Measurements from ENCODE around the gene POLN.

Gene POLN

GRCh38 chr4:2042947-2043395 is 198.9 kb downstream of the POLN start:
- H3K79me2 ChIP-seq (ENCODE audit: insufficient read depth, low read length) = no peaks in the 10 kb centered on the region
- no peaks in the 10 kb centered on the region for H3K9me2 ChIP-seq (ENCODE audit: low read depth, low read length)
- no peaks in the 10 kb centered on the region for H3K36me3 ChIP-seq (ENCODE audit: insufficient read depth, low read length)
- TF ChIP-seq CTCF (IDR thresholded peaks at IDR 0.05; ENCODE audit: low read length) (no peak), EZH2 (IDR thresholded peaks at IDR 0.05; ENCODE audit: borderline replicate concordance, low read length) (no peak)
- no peaks in the 10 kb centered on the region for H3K27me3 ChIP-seq (ENCODE audit: insufficient read depth, low read length)
- no peaks in the 10 kb centered on the region for H3K9me3 ChIP-seq (ENCODE audit: low read length)
- no peak overlapping the region for H2AFZ ChIP-seq (ENCODE audit: low read length)
- H3K4me2 ChIP-seq (ENCODE audit: low read length) = no peak overlapping the region
- no peaks in the 10 kb centered on the region for H3F3A ChIP-seq (ENCODE audit: insufficient read depth, low read length)
- no peak overlapping the region for H3K27ac ChIP-seq (ENCODE audit: low read depth, low read length, poor library complexity, severe bottlenecking)
- no peaks in the 10 kb centered on the region for H3K4me1 ChIP-seq (ENCODE audit: insufficient read depth, low read length, severe bottlenecking)
- no peak overlapping the region for H3K4me3 ChIP-seq (ENCODE audit: low read depth, low read length, poor library complexity, severe bottlenecking)
- no peak overlapping the region for H3K9ac ChIP-seq (ENCODE audit: low read length)
- no peaks in the 10 kb centered on the region for H4K20me1 ChIP-seq (ENCODE audit: insufficient read depth, low read length)

- H3F3A ChIP-seq (ENCODE audit: insufficient read depth, low read length) = no peaks in the 10 kb centered on the region
- no peaks in the 10 kb centered on the region for H3K79me2 ChIP-seq (ENCODE audit: insufficient read depth, low read length)
- no peaks in the 10 kb centered on the region for H3K4me1 ChIP-seq (ENCODE audit: insufficient read depth, low read length, severe bottlenecking)
- H2AFZ ChIP-seq (ENCODE audit: low read length) = no peak overlapping the region
- H3K9me3 ChIP-seq (ENCODE audit: low read length) = no peaks in the 10 kb centered on the region
- no peak overlapping the region for H3K27ac ChIP-seq (ENCODE audit: low read depth, low read length, poor library complexity, severe bottlenecking)
- H3K36me3 ChIP-seq (ENCODE audit: insufficient read depth, low read length) = no peaks in the 10 kb centered on the region
- TF ChIP-seq CTCF (IDR thresholded peaks at IDR 0.05; ENCODE audit: low read length) (no peak), EZH2 (IDR thresholded peaks at IDR 0.05; ENCODE audit: borderline replicate concordance, low read length) (no peak)
- H3K4me2 ChIP-seq (ENCODE audit: low read length) = no peak overlapping the region; the same call in 1 of the 2 replicates
- no peak overlapping the region for H3K9ac ChIP-seq (ENCODE audit: low read length)
- no peaks in the 10 kb centered on the region for H3K9me2 ChIP-seq (ENCODE audit: low read depth, low read length)
- peak overlapping the region; percentile 51 for H3K4me3 ChIP-seq (ENCODE audit: low read depth, low read length, poor library complexity, severe bottlenecking)
- no peaks in the 10 kb centered on the region for H4K20me1 ChIP-seq (ENCODE audit: insufficient read depth, low read length)
- H3K27me3 ChIP-seq (ENCODE audit: insufficient read depth, low read length) = no peaks in the 10 kb centered on the region
These were observed 199.5 kb downstream of the POLN start for GRCh38 chr4:2042204-2042946.

- H3K79me2 ChIP-seq (ENCODE audit: insufficient read depth, low read length) = no peaks in the 10 kb centered on the region
- H3K27ac ChIP-seq (ENCODE audit: low read depth, low read length, poor library complexity, severe bottlenecking) = no peak overlapping the region
- TF ChIP-seq EZH2 (IDR thresholded peaks at IDR 0.05; ENCODE audit: borderline replicate concordance, low read length) (no peak), CTCF (IDR thresholded peaks at IDR 0.05; ENCODE audit: low read length) (no peak)
- H3F3A ChIP-seq (ENCODE audit: insufficient read depth, low read length) = no peaks in the 10 kb centered on the region
- H3K4me2 ChIP-seq (ENCODE audit: low read length) = peak overlapping the region; percentile 39; the same call in 1 of the 2 replicates
- no peaks in the 10 kb centered on the region for H3K36me3 ChIP-seq (ENCODE audit: insufficient read depth, low read length)
- H3K4me3 ChIP-seq (ENCODE audit: low read depth, low read length, poor library complexity, severe bottlenecking) = peak overlapping the region; percentile 51
- no peaks in the 10 kb centered on the region for H3K9me3 ChIP-seq (ENCODE audit: low read length)
- no peaks in the 10 kb centered on the region for H3K9me2 ChIP-seq (ENCODE audit: low read depth, low read length)
- H2AFZ ChIP-seq (ENCODE audit: low read length) = no peak overlapping the region
- no peaks in the 10 kb centered on the region for H4K20me1 ChIP-seq (ENCODE audit: insufficient read depth, low read length)
- no peaks in the 10 kb centered on the region for H3K4me1 ChIP-seq (ENCODE audit: insufficient read depth, low read length, severe bottlenecking)
- H3K9ac ChIP-seq (ENCODE audit: low read length) = no peak overlapping the region
- no peaks in the 10 kb centered on the region; the same call in 1 of the 2 replicates for H3K27me3 ChIP-seq (ENCODE audit: insufficient read depth, low read length)
These were observed 200.4 kb downstream of the POLN start for GRCh38 chr4:2041239-2042130.
